Activated CD8-positive, alpha-beta T cell treated with anti-CD3 and anti-CD28 coated beads, Interleukin-2, amount 10 ng/mL, durations not matched to agents 7 days and 5 days (primary cell): ENCODE data around the gene NSUN7. TPM values are rescaled to one million over a fixed set of nuclear protein-coding genes. Genes with fewer than 3 reads are reported as not detected.
"Not testable (repeated sequence)": the region's sequence is repeated elsewhere in the genome, so short reads cannot be mapped to it uniquely, and the experiment has no call there.

Source experiments
- ATAC-seq: fragments of 150-1000 bp; cut with Tn5 transposase; one replicate; pipeline ENCODE4 v1.10.0; 2021; ENCODE audit warnings: moderate library complexity
- CTCF ChIA-PET: fragments of 350-600 bp; sonication (Branson Sonifier 250); formaldehyde crosslinking; loops from one replicate; lab custom pipeline; 2021; ENCODE audit warnings: antibody characterized with exemption; lab: Charles Lee
- POLR2A ChIA-PET: fragments of 350-600 bp; sonication (Branson Sonifier 250); formaldehyde crosslinking; loops from one replicate; lab custom pipeline; 2021; ENCODE audit warnings: antibody characterized with exemption; lab: Charles Lee
- DNase-seq: peaks from one replicate; pipeline ENCODE4 v3.0.0-alpha.2; 2020
- H3K27ac Mint-ChIP-seq: one replicate; pipeline ENCODE4 v1.8.0; 2021; ENCODE audit warnings: mild to moderate bottlenecking, mixed read lengths
- H3K27me3 Mint-ChIP-seq: one replicate; pipeline ENCODE4 v1.8.0; 2021; ENCODE audit warnings: low read depth, mixed read lengths
- H3K36me3 Mint-ChIP-seq: one replicate; pipeline ENCODE4 v1.8.0; 2021; ENCODE audit warnings: low read depth, mixed read lengths
- H3K4me1 Mint-ChIP-seq: one replicate; pipeline ENCODE4 v1.8.0; 2021; ENCODE audit warnings: low read depth, mixed read lengths
- H3K4me3 Mint-ChIP-seq: one replicate; pipeline ENCODE4 v1.8.0; 2021; ENCODE audit warnings: mild to moderate bottlenecking, mixed read lengths
- H3K9me3 Mint-ChIP-seq: one replicate; pipeline ENCODE4 v1.8.0; 2022; ENCODE audit warnings: mixed read lengths; ENCODE audit not compliant: insufficient read depth
- total RNA-seq, 2 experiments: library from RNA; stranded (reverse); gene quantifications; one replicate each; pipeline ENCODE4 v1.2.3, GENCODE V29; 2021

Gene NSUN7
- total RNA-seq = under 1 TPM in 1 of 2 experiments, not detected in 1; 0.10 TPM

GRCh38 chr4:40749717-40750460, at the start of gene NSUN7:
Gene NSUN7, plus strand, starts transcription at chr4:40749955. Its CDS starts 739 bp downstream, at chr4:40750694.
- ATAC-seq = peak; percentile 81
- peaks cover 3% of the 10 kb centered on the region for H3K9me3 Mint-ChIP-seq
- H3K36me3 Mint-ChIP-seq = no peaks in the 10 kb centered on the region
- peaks cover 40% of the 10 kb centered on the region for H3K27me3 Mint-ChIP-seq
- H3K4me3 Mint-ChIP-seq = peak within 1 kb of the TSS; percentile 62
- DNase-seq = peak; percentile 37
- ChIA-PET CTCF (no interaction called here), POLR2A (no interaction called here)
- H3K4me1 Mint-ChIP-seq = peaks cover 9% of the 10 kb centered on the region
- H3K27ac Mint-ChIP-seq = no peak within 1 kb of the TSS

- DNase-seq = no peak
- H3K4me1 Mint-ChIP-seq = peaks cover 21% of the 10 kb centered on the region
- ATAC-seq = no peak
- no peaks in the 10 kb centered on the region for H3K9me3 Mint-ChIP-seq
- H3K4me3 Mint-ChIP-seq = no peak overlapping the region
- ChIA-PET CTCF (no interaction called here), POLR2A (no interaction called here)
- H3K27ac Mint-ChIP-seq = peak overlapping the region; percentile 27
- no peaks in the 10 kb centered on the region for H3K36me3 Mint-ChIP-seq
- no peaks in the 10 kb centered on the region for H3K27me3 Mint-ChIP-seq
Measured at GRCh38 chr4:40702137-40702799, 47.5 kb upstream of the NSUN7 start.

- POLR2A ChIA-PET = no interaction called here
- Mint-ChIP-seq H3K36me3 (no peaks in the 10 kb centered on the region), H3K4me3 (no peak overlapping the region), H3K27ac (peak overlapping the region; percentile 27), H3K4me1 (peaks cover 21% of the 10 kb centered on the region), H3K27me3 (no peaks in the 10 kb centered on the region), H3K9me3 (no peaks in the 10 kb centered on the region)
- no peak for DNase-seq
- ATAC-seq = no peak
- CTCF ChIA-PET = interaction anchor here (1.1 kb wide), 1 partner anchor 21 kb away, joined by 3 read pairs; no protein-coding TSS in a partner anchor
Measured at GRCh38 chr4:40702800-40703151, 47.0 kb upstream of the NSUN7 start.

GRCh38 chr4:40704073-40704472, 45.7 kb upstream of the NSUN7 start:
- no peak for DNase-seq
- no peak overlapping the region for H3K4me3 Mint-ChIP-seq

GRCh38 chr4:40710484-40711254, 39.1 kb upstream of the NSUN7 start:
- no peak overlapping the region for H3K27ac Mint-ChIP-seq
- ATAC-seq = no peak
- no peaks in the 10 kb centered on the region for H3K9me3 Mint-ChIP-seq
- no peak overlapping the region for H3K4me3 Mint-ChIP-seq
- POLR2A ChIA-PET = no interaction called here
- peaks cover 3% of the 10 kb centered on the region for H3K4me1 Mint-ChIP-seq
- DNase-seq = no peak
- CTCF ChIA-PET = no interaction called here
- H3K36me3 Mint-ChIP-seq = no peaks in the 10 kb centered on the region
- H3K27me3 Mint-ChIP-seq = peaks cover 21% of the 10 kb centered on the region

More at GRCh38 chr4:40704073-40704472, 45.7 kb upstream of the NSUN7 start:
- POLR2A ChIA-PET = no interaction called here
- CTCF ChIA-PET = no interaction called here
- ATAC-seq = no peak
- Mint-ChIP-seq H3K9me3 (no peaks in the 10 kb centered on the region), H3K27me3 (peaks cover 5% of the 10 kb centered on the region), H3K4me1 (peaks cover 21% of the 10 kb centered on the region), H3K36me3 (no peaks in the 10 kb centered on the region), H3K27ac (no peak overlapping the region)

GRCh38 chr4:40713001-40713400, 36.8 kb upstream of the NSUN7 start:
- H3K9me3 Mint-ChIP-seq, H3K27ac Mint-ChIP-seq, POLR2A ChIA-PET, H3K36me3 Mint-ChIP-seq, H3K4me1 Mint-ChIP-seq, ATAC-seq, H3K4me3 Mint-ChIP-seq, DNase-seq, CTCF ChIA-PET: not testable (repeated sequence)
- peaks cover 20% of the 10 kb centered on the region for H3K27me3 Mint-ChIP-seq

- DNase-seq (no peak), ATAC-seq (no peak)
- no peaks in the 10 kb centered on the region for H3K36me3 Mint-ChIP-seq
- H3K27ac Mint-ChIP-seq = no peak overlapping the region
- H3K4me3 Mint-ChIP-seq = no peak overlapping the region
- ChIA-PET POLR2A (no interaction called here), CTCF (no interaction called here)
- no peaks in the 10 kb centered on the region for H3K9me3 Mint-ChIP-seq
- peaks cover 4% of the 10 kb centered on the region for H3K4me1 Mint-ChIP-seq
- peaks cover 22% of the 10 kb centered on the region for H3K27me3 Mint-ChIP-seq
Measured at GRCh38 chr4:40713798-40714197, 36.0 kb upstream of the NSUN7 start.

- H3K4me3 Mint-ChIP-seq = no peak overlapping the region
- H3K27ac Mint-ChIP-seq = no peak overlapping the region
- no peaks in the 10 kb centered on the region for H3K36me3 Mint-ChIP-seq
- H3K27me3 Mint-ChIP-seq = peaks cover 12% of the 10 kb centered on the region
- DNase-seq (no peak), ATAC-seq (no peak)
- ChIA-PET POLR2A (no interaction called here), CTCF (interaction anchor here (0.8 to 1.6 kb wide), 7 partner anchors 12 to 401 kb away, joined by 3 to 6 read pairs (median 4); no protein-coding TSS in a partner anchor)
- H3K9me3 Mint-ChIP-seq = no peaks in the 10 kb centered on the region
- H3K4me1 Mint-ChIP-seq = peaks cover 12% of the 10 kb centered on the region
Measured at GRCh38 chr4:40718586-40718985, 31.2 kb upstream of the NSUN7 start.

GRCh38 chr4:40719008-40719623, 30.6 kb upstream of the NSUN7 start:
- Mint-ChIP-seq H3K9me3 (no peaks in the 10 kb centered on the region), H3K4me3 (no peak overlapping the region), H3K36me3 (no peaks in the 10 kb centered on the region), H3K4me1 (peaks cover 10% of the 10 kb centered on the region), H3K27ac (no peak overlapping the region), H3K27me3 (peaks cover 8% of the 10 kb centered on the region)
- ChIA-PET POLR2A (no interaction called here), CTCF (interaction anchor here (0.8 to 1.8 kb wide), 9 partner anchors 11 to 402 kb away, joined by 3 to 6 read pairs (median 4); no protein-coding TSS in a partner anchor)
- DNase-seq (no peak), ATAC-seq (peak; percentile 41)

- Mint-ChIP-seq H3K4me1 (peaks cover 9% of the 10 kb centered on the region), H3K9me3 (peaks cover 3% of the 10 kb centered on the region), H3K27me3 (peaks cover 6% of the 10 kb centered on the region), H3K4me3 (no peak overlapping the region), H3K27ac (no peak overlapping the region), H3K36me3 (no peaks in the 10 kb centered on the region)
- DNase-seq (no peak), ATAC-seq (no peak)
- CTCF ChIA-PET = interaction anchor here (0.9 to 1.8 kb wide), 4 partner anchors 12 to 269 kb away, joined by 3 to 5 read pairs (median 4); no protein-coding TSS in a partner anchor
- POLR2A ChIA-PET = no interaction called here
Measured at GRCh38 chr4:40720351-40720750, 29.4 kb upstream of the NSUN7 start.

- no peaks in the 10 kb centered on the region for H3K36me3 Mint-ChIP-seq
- CTCF ChIA-PET = interaction anchor here (0.9 to 1.8 kb wide), 4 partner anchors 12 to 270 kb away, joined by 3 to 5 read pairs (median 4); no protein-coding TSS in a partner anchor
- no peak for ATAC-seq
Measured at GRCh38 chr4:40720916-40721315, 28.8 kb upstream of the NSUN7 start.

More at GRCh38 chr4:40720916-40721315, 28.8 kb upstream of the NSUN7 start:
- Mint-ChIP-seq H3K9me3 (peaks cover 3% of the 10 kb centered on the region), H3K27me3 (peaks cover 6% of the 10 kb centered on the region), H3K27ac (no peak overlapping the region), H3K4me3 (no peak overlapping the region), H3K4me1 (peaks cover 9% of the 10 kb centered on the region)
- no peak for DNase-seq
- POLR2A ChIA-PET = no interaction called here
